OCI-LY1 (cell line): ENCODE data around the gene PIK3R5.

ENCODE experiments used
- EZH2 ChIP-seq: fragments of 200-600 bp; sonication (generic), shearing (Covaris generic); IDR thresholded peaks from 2 replicates; pipeline ENCODE4 v1.8.0; 2017; ENCODE audit warnings: borderline replicate concordance, mixed run types, mild to moderate bottlenecking, antibody characterized with exemption, low read length, moderate library complexity, mixed read lengths
- TF ChIP-seq, protein P1 (sequence below): fragments of 200-600 bp; sonication (generic), shearing (Covaris generic); IDR thresholded peaks from 2 replicates; pipeline ENCODE4 v1.5.1; 2017; ENCODE audit warnings: mild to moderate bottlenecking, antibody characterized with exemption, low read length, moderate library complexity, mixed read lengths

GRCh38 chr17:8879410-8879809, 86.1 kb downstream of the PIK3R5 start:
- TF ChIP-seq, protein P1, sequence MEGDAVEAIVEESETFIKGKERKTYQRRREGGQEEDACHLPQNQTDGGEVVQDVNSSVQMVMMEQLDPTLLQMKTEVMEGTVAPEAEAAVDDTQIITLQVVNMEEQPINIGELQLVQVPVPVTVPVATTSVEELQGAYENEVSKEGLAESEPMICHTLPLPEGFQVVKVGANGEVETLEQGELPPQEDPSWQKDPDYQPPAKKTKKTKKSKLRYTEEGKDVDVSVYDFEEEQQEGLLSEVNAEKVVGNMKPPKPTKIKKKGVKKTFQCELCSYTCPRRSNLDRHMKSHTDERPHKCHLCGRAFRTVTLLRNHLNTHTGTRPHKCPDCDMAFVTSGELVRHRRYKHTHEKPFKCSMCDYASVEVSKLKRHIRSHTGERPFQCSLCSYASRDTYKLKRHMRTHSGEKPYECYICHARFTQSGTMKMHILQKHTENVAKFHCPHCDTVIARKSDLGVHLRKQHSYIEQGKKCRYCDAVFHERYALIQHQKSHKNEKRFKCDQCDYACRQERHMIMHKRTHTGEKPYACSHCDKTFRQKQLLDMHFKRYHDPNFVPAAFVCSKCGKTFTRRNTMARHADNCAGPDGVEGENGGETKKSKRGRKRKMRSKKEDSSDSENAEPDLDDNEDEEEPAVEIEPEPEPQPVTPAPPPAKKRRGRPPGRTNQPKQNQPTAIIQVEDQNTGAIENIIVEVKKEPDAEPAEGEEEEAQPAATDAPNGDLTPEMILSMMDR, result no peak
- TF ChIP-seq EZH2, result no peak
